CD4-positive, alpha-beta T cell treated with Interleukin-1 beta for 1 hour (primary cell): Measurements from ENCODE around the gene ZNF256.
A peak's percentile ranks its signal among the peaks of the same experiment; 100 is the strongest.

Experiments
- DNase-seq, 2 donors: peaks; one replicate each; pipeline ENCODE4 v3.0.0-alpha.2; 2020 to 2022

Gene ZNF256

GRCh38 chr19:57947419-57948134 is at the start of gene ZNF256:
Gene ZNF256, minus strand, starts transcription at chr19:57947706. Its CDS starts 232 bp downstream, at chr19:57947474.
- peak; percentile 89 to 91 for DNase-seq

GRCh38 chr19:57992841-57993240 is 45.3 kb upstream of the ZNF256 start:
- DNase-seq = no peak

GRCh38 chr19:57978586-57979289 is 31.2 kb upstream of the ZNF256 start:
- DNase-seq = no peak

GRCh38 chr19:57974434-57974833 is 26.9 kb upstream of the ZNF256 start, which contains the start of gene C19orf18:
Gene C19orf18, minus strand, starts transcription at chr19:57974534. Its CDS starts 102 bp downstream, at chr19:57974432.
- no peak for DNase-seq

DNA sequence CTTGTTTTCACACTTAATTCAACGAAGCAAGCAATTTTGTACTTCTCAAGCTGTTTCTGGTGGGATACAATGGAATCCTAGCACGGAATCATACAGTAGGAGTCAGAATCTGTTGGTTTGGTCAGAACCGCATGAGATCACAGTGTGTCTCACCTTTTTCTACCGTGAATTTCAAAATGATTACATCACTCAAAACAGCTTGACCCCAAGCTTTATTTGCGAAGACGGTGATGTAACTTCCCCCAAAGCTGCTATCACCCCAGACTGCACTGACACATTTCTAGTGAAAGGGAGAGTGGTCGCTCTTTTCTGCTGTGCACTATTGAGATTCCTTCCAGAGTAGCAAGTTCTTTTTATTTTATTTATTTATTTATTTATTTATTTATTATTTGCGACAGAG is 17.3 kb upstream of the ZNF256 start:
- no peak for DNase-seq

GRCh38 chr19:57961785-57962184 is 14.3 kb upstream of the ZNF256 start:
- no peak for DNase-seq

DNA sequence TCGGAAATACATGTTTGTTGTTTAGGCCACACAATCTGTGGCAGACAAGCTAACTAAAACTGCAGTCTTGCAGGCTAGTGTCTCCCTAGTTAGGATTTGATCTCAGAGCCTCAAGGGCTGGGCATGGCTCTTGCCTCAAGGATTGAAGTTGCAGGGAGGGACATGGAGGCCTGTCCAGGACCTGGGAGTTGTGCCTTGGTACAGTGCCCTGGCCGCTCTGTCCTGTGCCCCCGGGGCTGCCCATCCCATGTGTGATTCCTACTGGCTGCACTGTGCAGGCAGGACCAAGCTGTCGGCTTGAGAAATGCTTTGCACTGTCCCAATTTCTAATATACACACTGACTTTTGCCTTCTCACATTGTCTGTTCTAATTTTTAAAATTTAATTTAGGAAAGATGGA is 7.5 kb upstream of the ZNF256 start:
- no peak for DNase-seq

DNA sequence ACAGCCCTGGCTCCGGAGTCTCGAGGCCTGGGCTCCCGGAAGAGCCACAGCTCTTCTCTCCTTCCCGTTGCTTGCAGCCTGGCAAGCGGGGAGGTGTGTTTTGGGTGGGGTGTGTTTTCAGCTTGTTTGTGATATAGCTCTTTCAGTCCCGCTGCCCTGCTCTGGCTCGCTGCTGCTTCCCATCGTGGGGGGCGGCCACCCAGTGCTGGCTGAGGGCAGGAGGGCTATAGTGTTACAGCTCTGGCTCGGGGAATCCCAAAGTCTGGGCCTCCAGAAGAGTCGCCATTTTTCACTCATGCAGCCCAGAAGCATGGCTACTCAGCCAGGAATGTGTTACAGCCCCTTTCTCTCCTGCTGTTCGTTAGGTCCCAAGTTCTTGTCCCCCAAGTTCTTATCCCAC is 2.2 kb upstream of the ZNF256 start:
- DNase-seq = no peak

DNA sequence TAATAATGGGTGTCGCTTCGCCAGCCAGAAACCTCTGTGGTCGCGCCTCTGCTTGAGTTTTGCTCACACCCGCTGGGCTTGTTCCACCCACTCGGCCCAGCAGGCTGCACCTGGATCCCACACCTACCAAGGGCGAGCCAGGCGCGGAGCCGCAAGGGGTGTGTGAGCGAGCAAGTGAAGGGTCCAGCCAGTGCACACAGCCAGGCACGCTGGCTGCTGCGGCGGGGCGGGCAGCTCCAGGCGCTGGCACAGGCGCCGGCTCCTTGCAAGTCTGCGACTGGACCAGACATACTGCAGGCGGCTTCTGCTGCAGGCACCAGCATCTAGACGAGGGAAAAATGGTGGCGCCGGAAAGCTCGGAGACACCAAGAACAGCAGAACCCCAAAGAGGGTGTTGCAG is 1.8 kb upstream of the ZNF256 start:
- no peak for DNase-seq

- DNase-seq = peak in 1 of 2 donors; percentile 2
Observed at GRCh38 chr19:57947088-57947418, 453 bp downstream of the ZNF256 start.

GRCh38 chr19:57946316-57946715 is 1.2 kb downstream of the ZNF256 start:
- DNase-seq = no peak

- no peak for DNase-seq
Observed at GRCh38 chr19:57941593-57941992, 5.9 kb downstream of the ZNF256 start.

- DNase-seq = no peak
Observed at GRCh38 chr19:57935731-57936130, 11.8 kb downstream of the ZNF256 start.

DNA sequence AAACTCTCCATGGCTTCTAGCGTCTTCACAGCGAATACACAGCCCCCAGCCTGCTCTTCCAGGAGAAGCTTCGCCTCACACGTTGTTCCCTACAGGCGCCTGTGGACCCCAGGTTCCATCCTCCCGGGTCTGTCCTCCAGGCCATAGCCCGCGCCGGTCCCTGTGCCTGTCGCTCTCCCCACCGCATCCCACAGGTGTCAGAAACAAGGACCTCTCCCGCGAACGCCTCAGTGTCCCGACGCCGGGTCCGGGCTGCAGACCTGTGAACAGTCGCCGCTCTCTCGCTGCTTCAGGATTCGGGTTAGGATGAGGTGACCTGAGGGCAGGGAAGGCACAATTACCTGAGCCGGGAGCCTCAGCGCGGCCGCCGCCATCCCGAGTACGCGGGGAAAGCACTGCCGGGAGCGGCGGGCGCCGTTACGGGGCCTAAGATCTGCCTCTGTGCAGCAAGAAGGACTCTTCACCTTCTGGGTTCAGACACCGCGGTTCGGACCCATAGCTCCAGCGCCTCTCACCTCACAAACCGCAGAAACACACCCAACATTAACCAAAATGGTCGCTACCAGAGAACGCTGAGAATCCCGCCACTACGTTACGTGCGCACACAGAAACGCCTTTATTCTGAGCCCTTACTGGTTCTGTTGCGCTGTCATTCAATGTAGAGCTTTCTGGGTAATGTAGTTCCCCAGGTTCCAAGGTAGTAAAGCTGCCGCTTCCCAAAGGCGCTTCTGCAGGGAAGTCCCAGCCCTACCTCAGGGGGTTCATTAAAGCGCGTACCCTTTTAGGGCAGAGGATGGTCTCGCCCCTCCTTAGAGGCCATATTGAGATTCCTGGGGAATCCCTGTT is 12.5 kb downstream of the ZNF256 start, which contains the start of gene ZNF418:
TSS of gene ZNF418 (minus strand) at position 583 of the 846 bp plus-strand sequence. CDS start 1,580 bp downstream, outside the sequence.
- peak; percentile 66 to 67 for DNase-seq

DNA sequence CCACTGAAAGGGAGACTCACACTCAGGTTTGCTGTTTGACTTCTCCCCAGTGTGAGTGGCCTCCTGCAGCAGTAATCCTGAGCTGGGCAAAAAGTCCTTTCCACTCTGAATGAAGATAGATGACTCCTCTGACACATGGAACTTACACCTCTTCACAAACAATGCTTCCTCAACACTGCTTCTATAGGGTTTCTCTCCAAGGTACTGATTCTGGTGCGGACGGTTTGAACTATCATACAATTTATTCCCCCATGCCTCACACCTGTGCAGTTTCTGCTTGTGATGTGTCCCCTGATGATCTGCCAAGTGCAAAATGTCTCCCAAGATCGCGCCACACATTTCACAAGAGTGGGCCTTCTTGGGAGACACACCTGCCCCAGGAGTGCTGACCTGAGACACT is 19.9 kb downstream of the ZNF256 start:
- DNase-seq = no peak

DNA sequence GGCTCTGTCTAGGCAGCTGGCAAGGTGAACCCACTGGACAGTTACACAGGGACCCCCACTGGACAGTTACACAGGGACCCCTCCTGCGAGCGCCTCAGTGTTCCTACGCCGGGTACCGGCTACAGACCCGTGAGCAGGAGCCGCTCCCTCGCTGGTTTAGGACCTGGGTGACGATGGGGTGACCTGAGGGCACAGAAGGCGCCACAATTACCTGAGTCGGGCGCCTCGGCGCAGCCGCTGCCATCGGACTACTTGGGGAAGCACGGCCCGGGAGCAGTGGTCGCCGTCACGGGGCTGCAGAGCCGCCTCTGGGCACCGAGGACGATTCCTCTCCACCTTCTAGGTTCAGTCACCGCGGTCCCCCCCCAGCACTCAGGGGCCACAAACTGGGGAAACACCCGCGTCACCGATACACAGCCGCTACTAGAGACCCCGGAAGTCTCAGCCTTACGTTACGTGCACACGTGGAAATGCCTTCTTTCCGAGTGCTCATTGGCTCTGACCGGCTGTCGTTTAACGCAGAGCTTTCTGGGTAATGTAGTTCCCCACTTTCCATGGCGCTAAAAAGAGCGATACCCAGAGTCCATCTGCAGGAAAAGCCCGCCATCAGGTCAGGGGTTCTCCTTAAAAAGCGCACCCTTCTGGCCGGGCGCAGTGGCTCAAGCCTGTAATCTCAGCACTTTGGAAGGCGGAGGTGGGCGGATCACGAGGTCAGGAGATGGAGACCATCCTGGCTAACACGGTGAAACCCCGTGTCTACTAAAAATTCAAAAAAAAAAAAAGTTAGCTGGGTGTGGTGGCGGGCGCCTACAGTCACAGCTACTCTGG is 31.1 kb downstream of the ZNF256 start, which contains the start of gene ZNF417:
TSS of gene ZNF417 (minus strand) at position 425 of the 828 bp plus-strand sequence. CDS start at position 244, 181 bp downstream.
- DNase-seq = peak; percentile 93

GRCh38 chr19:57914531-57914930 is 33.0 kb downstream of the ZNF256 start:
- DNase-seq = no peak

DNA sequence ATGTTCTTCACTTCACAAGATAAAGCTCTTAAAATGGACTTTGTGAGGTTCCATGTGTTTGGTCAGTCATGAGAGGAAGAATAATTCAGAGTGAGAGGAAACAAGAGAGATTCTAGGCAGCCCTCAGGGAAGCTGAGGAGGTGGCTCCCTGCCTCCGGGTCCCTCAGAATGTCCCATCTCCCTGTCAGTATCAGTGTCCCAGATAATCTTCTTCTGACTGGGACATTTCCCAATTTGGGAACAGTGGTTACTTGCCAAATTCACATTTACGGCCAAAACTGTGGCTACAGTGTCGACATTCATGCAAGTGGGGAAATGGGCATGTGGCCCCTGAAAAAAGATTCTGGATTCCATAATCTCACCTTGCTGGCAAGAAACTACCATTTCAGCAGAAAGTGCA is 40.1 kb downstream of the ZNF256 start:
- no peak for DNase-seq

DNA sequence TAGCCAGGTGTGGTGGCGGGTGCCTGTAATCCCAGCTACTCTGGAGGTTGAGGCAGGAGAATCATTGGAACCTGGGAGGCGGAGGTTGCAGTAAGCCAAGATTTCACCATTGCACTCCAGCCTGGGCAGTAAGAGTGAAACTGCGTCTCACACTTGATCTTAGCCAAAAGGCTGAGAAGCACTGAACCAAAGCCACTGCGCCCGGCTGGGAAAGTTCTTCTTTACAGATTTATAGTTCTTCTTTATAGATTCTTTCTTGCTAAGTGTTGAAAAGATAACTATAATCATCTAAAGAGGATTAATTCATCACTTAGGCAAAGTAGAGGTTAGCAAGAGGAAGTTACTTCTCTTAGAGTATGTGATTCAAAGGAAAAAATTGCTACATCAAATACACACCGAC is 42.2 kb downstream of the ZNF256 start:
- no peak for DNase-seq

GRCh38 chr19:57903618-57904184 is 43.8 kb downstream of the ZNF256 start:
- DNase-seq = no peak

GRCh38 chr19:57900311-57900710 is 47.2 kb downstream of the ZNF256 start:
- no peak for DNase-seq
